Astrocyte of the cerebellum (primary cell): Measurements from ENCODE around the gene TLE5.
"Not testable (repeated sequence)": the region's sequence is repeated elsewhere in the genome, so short reads cannot be mapped to it uniquely, and the experiment has no call there.

Experiments
- DNase-seq: peaks from one replicate; pipeline ENCODE4 v3.0.0-alpha.2; 2011; ENCODE audit warnings: low read depth
- H3K4me3 ChIP-seq: 2 replicates; pipeline ENCODE4 v1.5.1; 2011; ENCODE audit warnings: mild to moderate bottlenecking, low read depth, low read length, moderate library complexity
- in situ Hi-C: cut with HindIII; loops from 2 replicates; pipeline ENCODE4 v1.10.0; 2017; ENCODE audit warnings: low sequenced_read_pairs
- TF ChIP-seq, protein P1 (sequence below): IDR thresholded peaks from 2 replicates; pipeline ENCODE4 v1.5.1; 2012; ENCODE audit warnings: low read length, low read depth, moderate library complexity, mild to moderate bottlenecking; ENCODE audit errors: missing control alignments

Gene TLE5

DNA sequence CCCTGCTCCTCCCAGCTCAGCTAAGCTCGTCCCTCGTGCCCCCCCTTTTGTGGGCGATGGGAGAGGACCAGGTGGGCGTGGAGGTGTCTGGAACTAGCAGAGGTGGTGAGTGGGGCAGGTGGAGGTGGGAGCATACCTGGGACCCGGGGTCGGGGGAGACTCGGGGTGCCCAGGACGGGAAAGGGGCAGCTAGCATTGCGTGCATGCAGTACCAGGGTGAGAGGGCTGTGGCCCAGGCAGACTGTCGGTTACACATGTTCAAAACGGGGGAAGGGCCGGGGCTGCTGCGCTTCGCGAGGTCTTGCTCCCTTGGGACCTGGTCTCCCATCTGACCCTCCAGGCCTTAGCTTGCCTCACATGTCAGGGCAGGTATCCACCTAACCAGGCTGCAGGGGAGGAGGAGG is 9.1 kb downstream of the TLE5 start:
- no peak for DNase-seq
- TF ChIP-seq, protein P1, sequence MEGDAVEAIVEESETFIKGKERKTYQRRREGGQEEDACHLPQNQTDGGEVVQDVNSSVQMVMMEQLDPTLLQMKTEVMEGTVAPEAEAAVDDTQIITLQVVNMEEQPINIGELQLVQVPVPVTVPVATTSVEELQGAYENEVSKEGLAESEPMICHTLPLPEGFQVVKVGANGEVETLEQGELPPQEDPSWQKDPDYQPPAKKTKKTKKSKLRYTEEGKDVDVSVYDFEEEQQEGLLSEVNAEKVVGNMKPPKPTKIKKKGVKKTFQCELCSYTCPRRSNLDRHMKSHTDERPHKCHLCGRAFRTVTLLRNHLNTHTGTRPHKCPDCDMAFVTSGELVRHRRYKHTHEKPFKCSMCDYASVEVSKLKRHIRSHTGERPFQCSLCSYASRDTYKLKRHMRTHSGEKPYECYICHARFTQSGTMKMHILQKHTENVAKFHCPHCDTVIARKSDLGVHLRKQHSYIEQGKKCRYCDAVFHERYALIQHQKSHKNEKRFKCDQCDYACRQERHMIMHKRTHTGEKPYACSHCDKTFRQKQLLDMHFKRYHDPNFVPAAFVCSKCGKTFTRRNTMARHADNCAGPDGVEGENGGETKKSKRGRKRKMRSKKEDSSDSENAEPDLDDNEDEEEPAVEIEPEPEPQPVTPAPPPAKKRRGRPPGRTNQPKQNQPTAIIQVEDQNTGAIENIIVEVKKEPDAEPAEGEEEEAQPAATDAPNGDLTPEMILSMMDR = no peak
- in situ Hi-C loops = no loop called here
- H3K4me3 ChIP-seq = no peak overlapping the region

DNA sequence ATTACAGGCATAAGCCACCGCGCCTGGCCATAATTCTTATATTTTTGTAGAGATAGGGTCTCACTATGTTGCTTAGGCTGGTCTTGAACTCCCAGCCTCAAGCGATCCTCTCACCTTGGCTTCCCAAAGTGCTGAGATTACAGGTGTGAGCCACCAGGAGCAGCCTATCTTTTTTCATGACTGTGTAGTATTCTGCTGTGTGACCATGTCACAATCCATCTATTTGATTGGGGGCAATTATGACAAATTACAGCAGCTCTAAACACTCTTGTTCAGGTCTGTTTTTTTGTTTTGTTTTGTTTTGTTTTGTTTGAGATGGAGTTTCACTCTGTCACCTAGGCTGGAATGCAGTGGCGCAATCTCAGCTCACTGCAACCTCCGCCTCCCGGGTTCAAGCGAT is 12.3 kb downstream of the TLE5 start:
- DNase-seq, in situ Hi-C loops, H3K4me3 ChIP-seq: not testable (repeated sequence)

DNA sequence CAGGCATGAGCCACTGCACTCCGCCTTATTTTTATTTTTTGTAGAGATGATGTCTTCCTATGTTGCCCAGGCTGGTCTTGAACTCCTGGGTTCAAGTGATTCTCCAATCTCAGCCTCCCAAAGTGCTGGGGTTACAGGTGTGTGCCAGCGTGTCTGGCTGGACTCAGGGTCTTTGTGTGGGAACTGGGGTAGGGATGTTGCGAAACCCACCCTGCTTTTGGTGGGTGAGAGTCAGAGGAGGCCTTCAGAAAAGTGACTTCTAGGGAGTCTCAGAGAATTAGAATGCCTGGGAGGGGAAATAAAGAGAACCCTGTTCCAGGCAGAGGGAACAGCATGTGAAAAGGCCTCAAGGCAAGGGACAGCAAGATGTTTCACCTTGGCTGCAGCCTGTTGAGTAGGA is 13.2 kb downstream of the TLE5 start:
- no peak overlapping the region for H3K4me3 ChIP-seq
- in situ Hi-C loops = no loop called here
- TF ChIP-seq, protein P1 = no peak
- no peak for DNase-seq

DNA sequence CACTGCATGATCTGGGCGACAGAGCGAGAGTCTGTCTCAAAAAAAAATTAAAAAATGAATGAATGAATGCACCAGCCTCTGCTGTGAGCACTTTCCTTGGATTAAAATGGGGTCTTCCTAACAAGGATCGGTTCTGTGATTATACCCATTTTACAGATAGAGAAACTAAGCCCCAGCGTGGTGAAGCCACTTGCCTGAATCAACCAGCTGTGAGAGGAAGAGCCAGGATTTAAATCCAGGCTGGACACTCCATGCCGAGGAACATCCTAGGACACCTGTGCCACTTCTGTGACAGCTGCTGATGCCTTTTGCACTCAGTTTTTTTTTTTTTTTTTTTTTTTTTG is 14.1 kb downstream of the TLE5 start:
- TF ChIP-seq, protein P1 = no peak
- H3K4me3 ChIP-seq = no peak overlapping the region
- in situ Hi-C loops = no loop called here
- DNase-seq = no peak

DNA sequence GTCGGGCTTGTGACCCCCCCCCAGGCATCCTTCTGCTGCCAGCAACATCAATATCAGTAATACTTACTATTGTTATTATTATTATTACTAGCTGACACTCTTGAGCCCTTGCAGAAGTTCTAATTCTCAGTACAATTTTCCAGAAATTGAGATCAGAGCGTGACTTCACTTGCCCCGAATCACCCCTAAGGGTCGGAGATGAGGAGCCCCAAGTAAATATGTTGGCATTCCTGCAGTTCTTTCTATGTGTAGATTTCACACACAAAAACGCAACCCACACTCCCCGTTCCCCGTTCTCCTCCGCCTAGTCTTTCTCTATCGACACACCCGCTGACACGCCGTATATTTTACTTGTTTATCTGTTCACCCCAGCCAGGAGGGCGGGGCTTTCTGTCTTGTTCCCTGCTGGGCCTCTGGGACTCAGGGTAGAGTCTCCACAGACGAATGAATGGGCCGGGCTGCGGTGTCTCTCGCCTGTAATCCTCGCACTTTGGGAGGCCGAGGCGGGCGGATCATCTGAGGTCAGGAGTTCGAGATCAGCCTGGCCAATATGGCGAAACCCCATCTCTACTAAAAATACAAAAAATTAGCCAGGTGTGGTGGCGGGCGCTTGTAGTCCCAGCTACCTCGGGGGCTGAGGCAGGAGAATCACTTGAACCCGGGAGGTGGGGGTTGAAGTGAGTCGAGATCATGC is 14.7 kb downstream of the TLE5 start:
- H3K4me3 ChIP-seq = peak overlapping the region; percentile 30
- TF ChIP-seq, protein P1 = no peak
- DNase-seq = peak; percentile 24
- in situ Hi-C loops = no loop called here

DNA sequence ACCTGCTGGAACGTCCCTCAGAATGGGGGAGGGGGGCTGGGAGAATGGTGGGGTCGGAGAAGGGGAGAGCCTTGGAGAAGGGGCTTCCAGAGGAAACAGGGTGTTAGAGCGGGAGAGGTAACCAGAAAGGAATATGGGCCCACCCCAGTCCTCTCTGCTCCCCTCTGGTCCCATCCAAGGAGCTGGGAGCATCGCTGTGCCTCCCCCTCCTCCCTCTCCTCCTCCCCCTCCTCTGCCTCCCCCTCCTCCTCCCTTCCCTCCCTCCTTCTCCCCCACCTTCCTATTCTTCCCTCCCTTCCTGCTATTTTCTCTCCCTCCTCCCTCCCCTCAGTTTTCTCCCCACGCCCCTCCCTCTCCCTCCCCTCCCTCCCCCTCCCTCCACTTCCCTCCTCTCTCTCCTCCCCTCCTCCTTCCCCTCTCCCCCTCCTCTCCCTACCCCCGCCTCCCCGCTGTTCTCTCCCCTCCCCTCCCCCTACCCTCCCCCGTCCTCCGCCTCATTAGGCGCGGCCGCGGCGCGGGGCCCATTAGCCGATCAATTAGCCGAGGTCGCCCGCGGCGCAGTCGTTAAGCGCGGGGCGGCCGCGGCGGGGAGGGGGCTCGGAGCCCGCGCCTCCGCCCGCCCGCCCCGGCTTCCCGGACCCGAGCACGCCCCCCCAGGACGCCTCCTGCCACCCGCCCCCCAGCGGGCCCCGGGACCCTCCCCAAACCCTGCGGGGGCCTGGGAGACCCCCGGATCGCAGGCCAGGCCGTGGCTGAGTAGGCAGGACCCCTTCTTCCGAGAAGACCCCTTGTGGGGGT is 15.4 kb downstream of the TLE5 start:
- TF ChIP-seq, protein P1 = no peak
- in situ Hi-C loops = no loop called here
- no peak for DNase-seq
- peak overlapping the region; percentile 30 for H3K4me3 ChIP-seq
